Measurements from ENCODE around the gene GABPA. TPM values are rescaled to one million over a fixed set of nuclear protein-coding genes. Genes with fewer than 3 reads are reported as not detected.

The GABPA gene
- total RNA-seq, 4 donors from 2014 or later: 11.1 to 18.1 (median 15.9) TPM

GRCh38 chr21:25788677-25789076, 53.9 kb downstream of the GABPA start:
- intact Hi-C loops (cut with DNase I): no loop called here
- no peak overlapping the region for H3K27ac ChIP-seq
- H3K36me3 ChIP-seq: no peaks in the 10 kb centered on the region
- DNase-seq: no peak
- H3K4me3 ChIP-seq: no peak overlapping the region
- no peaks in the 10 kb centered on the region for H3K9me3 ChIP-seq
- H3K27me3 ChIP-seq: peaks cover 0 to 24% (median 0%) of the 10 kb centered on the region in 4 donors
- peaks cover 0 to 10% (median 2%) of the 10 kb centered on the region in 3 donors for H3K4me1 ChIP-seq
- TF ChIP-seq POLR2A (IDR thresholded peaks at IDR 0.05): no peak
- no peak for TF ChIP-seq CTCF (IDR thresholded peaks at IDR 0.05)
- 58 to 67% methylated on average over 4 to 6 of the region's 6 CpGs for WGBS, 2 donors

- no peak for DNase-seq
- Histone ChIP-seq H3K4me1 (peaks cover 0 to 10% (median 2%) of the 10 kb centered on the region in 3 donors), H3K36me3 (no peaks in the 10 kb centered on the region), H3K4me3 (peak overlapping the region; percentile 2 to 59 (median 25)), H3K27ac (peak overlapping the region in 1 of 4 donors; percentile 6), H3K27me3 (peaks cover 0 to 20% (median 0%) of the 10 kb centered on the region in 4 donors), H3K9me3 (no peaks in the 10 kb centered on the region)
- WGBS, 2 donors: 11 to 24% methylated on average over 7 of the region's 7 CpGs
- intact Hi-C loops (cut with DNase I): no loop called here
- TF ChIP-seq CTCF (IDR thresholded peaks at IDR 0.05) (peak in 4 of 6 experiments; percentile 24 to 39 (median 30)), POLR2A (IDR thresholded peaks at IDR 0.05) (no peak)
These were observed 55.5 kb downstream of the GABPA start for GRCh38 chr21:25790122-25790877.

GRCh38 chr21:25790878-25791204, 56.1 kb downstream of the GABPA start:
- no peaks in the 10 kb centered on the region for H3K9me3 ChIP-seq
- intact Hi-C loops (cut with DNase I): no loop called here
- H3K4me1 ChIP-seq: peaks cover 0 to 10% (median 2%) of the 10 kb centered on the region in 3 donors
- H3K27me3 ChIP-seq: peaks cover 0 to 18% (median 0%) of the 10 kb centered on the region in 4 donors
- no peak overlapping the region for H3K27ac ChIP-seq
- DNase-seq: no peak
- H3K4me3 ChIP-seq: peak overlapping the region in 2 of 4 donors; percentile 24 to 59
- TF ChIP-seq POLR2A (IDR thresholded peaks at IDR 0.05) (no peak), CTCF (IDR thresholded peaks at IDR 0.05) (no peak)
- H3K36me3 ChIP-seq: no peaks in the 10 kb centered on the region

- DNase-seq: no peak
- intact Hi-C loops (cut with DNase I): no loop called here
- H3K4me1 ChIP-seq: peaks cover 0 to 10% (median 2%) of the 10 kb centered on the region in 3 donors
- peaks cover 0 to 18% (median 0%) of the 10 kb centered on the region in 4 donors for H3K27me3 ChIP-seq
- no peak overlapping the region for H3K4me3 ChIP-seq
- TF ChIP-seq CTCF (IDR thresholded peaks at IDR 0.05) (no peak), POLR2A (IDR thresholded peaks at IDR 0.05) (no peak)
- no peaks in the 10 kb centered on the region for H3K9me3 ChIP-seq
- WGBS, 2 donors: 100% methylated on average over 1 of the region's 1 CpG
- H3K27ac ChIP-seq: no peak overlapping the region
- H3K36me3 ChIP-seq: no peaks in the 10 kb centered on the region
These were observed 56.5 kb downstream of the GABPA start for GRCh38 chr21:25791319-25791718.

GRCh38 chr21:25801217-25802014, 66.6 kb downstream of the GABPA start:
- H3K27me3 ChIP-seq: peaks cover 0 to 5% (median 0%) of the 10 kb centered on the region in 4 donors
- no peak for DNase-seq
- TF ChIP-seq POLR2A (IDR thresholded peaks at IDR 0.05) (no peak), CTCF (IDR thresholded peaks at IDR 0.05) (peak; percentile 70 to 95 (median 88))

More at GRCh38 chr21:25801217-25802014, 66.6 kb downstream of the GABPA start:
- Histone ChIP-seq H3K4me3 (peak overlapping the region in 1 of 4 donors; percentile 7), H3K9me3 (no peaks in the 10 kb centered on the region), H3K4me1 (peaks cover 0 to 7% (median 0%) of the 10 kb centered on the region in 3 donors), H3K36me3 (no peaks in the 10 kb centered on the region), H3K27ac (no peak overlapping the region)
- intact Hi-C loops (cut with DNase I): no loop called here
- WGBS, 2 donors: 40 to 48% methylated on average over 14 to 19 of the region's 20 CpGs

Data from esophagus squamous epithelium (tissue), 5 donors.